Measurements from ENCODE around the gene MISP. TPM values are rescaled to one million over a fixed set of nuclear protein-coding genes. Genes with fewer than 3 reads are reported as not detected.

The MISP gene
- total and polyA plus RNA-seq, 2 donors (not counting 1 experiment from before 2014, with no cell fraction given), result not detected

DNA sequence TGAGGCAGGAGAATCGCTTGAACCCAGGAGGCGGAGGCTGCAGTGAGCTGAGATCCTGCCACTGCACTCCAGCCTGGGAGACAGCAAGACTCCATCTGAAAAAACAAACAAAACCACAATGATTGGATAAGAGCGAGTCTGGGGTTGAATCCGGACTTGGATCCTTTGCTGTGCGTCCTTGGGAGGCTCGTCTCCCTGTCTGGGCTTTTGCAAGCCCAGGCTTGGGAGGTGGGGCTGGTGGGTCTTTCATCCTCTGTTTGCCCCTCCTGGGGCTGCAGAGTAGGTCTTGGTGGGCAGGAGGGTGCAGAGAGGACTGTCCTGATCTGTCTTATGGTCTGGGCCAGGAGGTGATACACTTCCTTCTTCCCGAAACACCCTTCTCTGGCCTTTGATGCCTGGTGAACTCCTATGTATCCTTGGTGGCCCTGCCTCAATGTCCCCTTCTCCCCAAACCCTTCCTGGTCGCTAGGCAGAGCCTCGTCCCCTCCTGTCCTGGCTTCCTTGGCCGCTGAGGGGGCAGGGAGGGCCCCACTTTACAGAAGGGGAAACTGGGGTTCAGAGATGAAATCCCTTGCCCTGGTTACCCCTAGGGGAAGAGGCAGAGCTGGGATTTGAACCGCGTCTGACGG lies 25.3 kb upstream of the MISP start:
- no peak overlapping the region for H3K27ac Mint-ChIP-seq
- Histone ChIP-seq H4K20me1 (ENCODE audit: control insufficient read depth, insufficient read depth, low read length, poor library complexity, severe bottlenecking) (no peaks in the 10 kb centered on the region), H3K4me1 (ENCODE audit: control insufficient read depth in 2 of 2, insufficient read depth in 2 of 2, low read length in 2 of 2) (peaks cover 9 to 17% of the 10 kb centered on the region in 2 donors), H3K27ac (ENCODE audit: low read length in 2 of 2) (no peak overlapping the region), H3K4me2 (replicated peaks; ENCODE audit: low read depth, low read length, poor library complexity, severe bottlenecking) (no peak overlapping the region), H3K79me2 (ENCODE audit: control insufficient read depth, insufficient read depth, low read length) (no peaks in the 10 kb centered on the region), H3K9me3 (ENCODE audit: control extremely low read depth in 1 of 3, control insufficient read depth in 2 of 3, insufficient read depth in 1 of 3, low read length in 2 of 3) (peaks cover 0 to 7% (median 0%) of the 10 kb centered on the region in 3 donors), H3K9ac (ENCODE audit: low read length) (no peak overlapping the region), H2AFZ (ENCODE audit: insufficient read depth, low read depth, low read length, poor library complexity, severe bottlenecking) (no peak overlapping the region), H3K27me3 (replicated peaks in 1 of 4; ENCODE audit: control extremely low read depth in 1 of 4, control insufficient read depth in 3 of 4, insufficient read depth in 4 of 4, low read length in 3 of 4) (peaks cover 0 to 18% (median 0%) of the 10 kb centered on the region in 4 experiments), H3K36me3 (replicated peaks in 1 of 2; ENCODE audit: control extremely low read depth in 1 of 2, control insufficient read depth in 1 of 2, extremely low read depth in 1 of 2, insufficient read depth in 2 of 2, low read length in 1 of 2) (no peaks in the 10 kb centered on the region), H3K4me3 (ENCODE audit: control extremely low read depth in 1 of 5, extremely low read depth in 1 of 5, insufficient read depth in 1 of 5, low read depth in 2 of 5, low read length in 4 of 5) (no peak overlapping the region)
- POLR2A ChIA-PET, result no interaction called here
- peaks cover 11% of the 10 kb centered on the region for H3K4me1 Mint-ChIP-seq
- TF ChIP-seq, protein P1, sequence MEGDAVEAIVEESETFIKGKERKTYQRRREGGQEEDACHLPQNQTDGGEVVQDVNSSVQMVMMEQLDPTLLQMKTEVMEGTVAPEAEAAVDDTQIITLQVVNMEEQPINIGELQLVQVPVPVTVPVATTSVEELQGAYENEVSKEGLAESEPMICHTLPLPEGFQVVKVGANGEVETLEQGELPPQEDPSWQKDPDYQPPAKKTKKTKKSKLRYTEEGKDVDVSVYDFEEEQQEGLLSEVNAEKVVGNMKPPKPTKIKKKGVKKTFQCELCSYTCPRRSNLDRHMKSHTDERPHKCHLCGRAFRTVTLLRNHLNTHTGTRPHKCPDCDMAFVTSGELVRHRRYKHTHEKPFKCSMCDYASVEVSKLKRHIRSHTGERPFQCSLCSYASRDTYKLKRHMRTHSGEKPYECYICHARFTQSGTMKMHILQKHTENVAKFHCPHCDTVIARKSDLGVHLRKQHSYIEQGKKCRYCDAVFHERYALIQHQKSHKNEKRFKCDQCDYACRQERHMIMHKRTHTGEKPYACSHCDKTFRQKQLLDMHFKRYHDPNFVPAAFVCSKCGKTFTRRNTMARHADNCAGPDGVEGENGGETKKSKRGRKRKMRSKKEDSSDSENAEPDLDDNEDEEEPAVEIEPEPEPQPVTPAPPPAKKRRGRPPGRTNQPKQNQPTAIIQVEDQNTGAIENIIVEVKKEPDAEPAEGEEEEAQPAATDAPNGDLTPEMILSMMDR (IDR thresholded peaks at IDR 0.05), result no peak
- TF ChIP-seq EZH2 (IDR thresholded peaks at IDR 0.05; ENCODE audit: borderline replicate concordance, insufficient read depth, low read depth, low read length, poor library complexity, severe bottlenecking), result no peak
- no peaks in the 10 kb centered on the region for H3K9me3 Mint-ChIP-seq (ENCODE audit: insufficient read depth)
- peaks cover 6% of the 10 kb centered on the region for H3K27me3 Mint-ChIP-seq
- no peak for ATAC-seq (ENCODE audit: low read depth)
- CTCF ChIA-PET, result no interaction called here
- intact Hi-C loops (cut with micrococcal nuclease), result no loop called here
- DNase-seq, result no peak
- WGBS (ENCODE audit: insufficient coverage), result 76% methylated on average over 10 of the region's 13 CpGs
- no peak overlapping the region for H3K4me3 Mint-ChIP-seq
